Measurements from ENCODE around the gene GUCA2A.

The GUCA2A gene

DNA sequence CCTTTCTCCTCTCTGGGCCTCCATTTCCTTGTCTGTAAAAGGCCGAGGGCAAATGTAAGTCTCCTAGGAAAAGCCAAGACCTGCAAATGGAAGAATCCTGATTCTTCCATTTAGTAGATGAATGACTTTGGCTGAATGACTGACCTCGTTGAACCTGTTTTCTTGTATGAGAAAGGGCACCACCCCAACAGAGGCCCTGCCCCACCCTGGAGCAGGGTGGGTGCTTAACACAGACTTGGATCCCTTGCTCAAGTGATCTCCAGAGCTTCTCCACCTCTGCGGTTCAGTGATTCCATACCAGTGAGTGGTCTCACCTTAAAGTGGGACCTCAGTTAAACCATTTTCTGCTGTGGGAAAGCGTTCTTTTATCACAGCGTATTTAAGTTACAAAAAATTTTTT is 50.3 kb downstream of the GUCA2A start:
- H3K27ac ChIP-seq: no peak overlapping the region
- no peak for TF ChIP-seq ZFX (IDR thresholded peaks at IDR 0.05; ENCODE audit: borderline replicate concordance)
- TF ChIP-seq, protein P1, sequence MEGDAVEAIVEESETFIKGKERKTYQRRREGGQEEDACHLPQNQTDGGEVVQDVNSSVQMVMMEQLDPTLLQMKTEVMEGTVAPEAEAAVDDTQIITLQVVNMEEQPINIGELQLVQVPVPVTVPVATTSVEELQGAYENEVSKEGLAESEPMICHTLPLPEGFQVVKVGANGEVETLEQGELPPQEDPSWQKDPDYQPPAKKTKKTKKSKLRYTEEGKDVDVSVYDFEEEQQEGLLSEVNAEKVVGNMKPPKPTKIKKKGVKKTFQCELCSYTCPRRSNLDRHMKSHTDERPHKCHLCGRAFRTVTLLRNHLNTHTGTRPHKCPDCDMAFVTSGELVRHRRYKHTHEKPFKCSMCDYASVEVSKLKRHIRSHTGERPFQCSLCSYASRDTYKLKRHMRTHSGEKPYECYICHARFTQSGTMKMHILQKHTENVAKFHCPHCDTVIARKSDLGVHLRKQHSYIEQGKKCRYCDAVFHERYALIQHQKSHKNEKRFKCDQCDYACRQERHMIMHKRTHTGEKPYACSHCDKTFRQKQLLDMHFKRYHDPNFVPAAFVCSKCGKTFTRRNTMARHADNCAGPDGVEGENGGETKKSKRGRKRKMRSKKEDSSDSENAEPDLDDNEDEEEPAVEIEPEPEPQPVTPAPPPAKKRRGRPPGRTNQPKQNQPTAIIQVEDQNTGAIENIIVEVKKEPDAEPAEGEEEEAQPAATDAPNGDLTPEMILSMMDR (IDR thresholded peaks at IDR 0.05): no peak

Measured in 22Rv1 (cell line).